B cell (primary cell): ENCODE results near the gene JSRP1. TPM values are rescaled to one million over a fixed set of nuclear protein-coding genes. Genes with fewer than 3 reads are reported as not detected.
A peak's percentile ranks its signal among the peaks of the same experiment; 100 is the strongest.

Source experiments
- ATAC-seq: fragments of 200-7000 bp; cut with Tn5 transposase; one replicate; pipeline ENCODE4 v1.10.0; 2021; ENCODE audit warnings: low read depth, mild to moderate bottlenecking, moderate number of reproducible peaks, moderate library complexity
- CTCF ChIA-PET: fragments of 350-600 bp; sonication (Branson Sonifier 250); formaldehyde crosslinking; loops from one replicate; lab custom pipeline; 2021; ENCODE audit warnings: antibody characterized with exemption, inconsistent platforms; lab: Charles Lee
- POLR2A ChIA-PET: fragments of 350-600 bp; sonication (Branson Sonifier 250); formaldehyde crosslinking; loops from one replicate; lab custom pipeline; 2021; ENCODE audit warnings: antibody characterized with exemption; lab: Charles Lee
- DNase-seq: peaks from one replicate; pipeline ENCODE4 v3.0.0; 2013
- H2AFZ ChIP-seq: 2 replicates; pipeline ENCODE4 v1.6.1; 2012; ENCODE audit warnings: mild to moderate bottlenecking, low read depth, low read length; ENCODE audit not compliant: insufficient read depth, poor library complexity, severe bottlenecking
- H3K27ac ChIP-seq, 2 donors: 1 replicate in 1 of 2; 2 replicates in 1 of 2; pipeline ENCODE4 v1.5.1; 2012 to 2013; ENCODE audit warnings: low read length in 2 of 2, mild to moderate bottlenecking in 2 of 2, moderate library complexity in 1 of 2
- H3K27me3 ChIP-seq, 4 experiments: fragments of 200-600 bp in 1 of 4; sonication (generic) in 1 of 4; replicated peaks in 1 of 4; 1 replicate in 2 of 4; 2 replicates in 2 of 4; pipeline versions ENCODE4 v1.6.1 to v1.7.0; 2013 to 2016; ENCODE audit warnings: low read length in 3 of 4, mild to moderate bottlenecking in 2 of 4, mixed read lengths in 1 of 4, moderate library complexity in 1 of 4; ENCODE audit not compliant: insufficient read depth in 4 of 4, control insufficient read depth in 3 of 4; ENCODE audit errors: control extremely low read depth in 1 of 4
- H3K36me3 ChIP-seq, 2 experiments: replicated peaks in 1 of 2; 1 replicate in 1 of 2; 2 replicates in 1 of 2; pipeline versions ENCODE4 v1.6.1 to v1.7.1; 2013; ENCODE audit warnings: low read length in 1 of 2; ENCODE audit not compliant: insufficient read depth in 2 of 2, control insufficient read depth in 1 of 2; ENCODE audit errors: control extremely low read depth in 1 of 2, extremely low read depth in 1 of 2
- H3K4me1 ChIP-seq, 2 donors: fragments of 200-600 bp in 1 of 2; sonication (generic) in 1 of 2; 1 replicate in 1 of 2; 2 replicates in 1 of 2; pipeline versions ENCODE4 v1.5.1 to v1.6.1; 2013 to 2017; ENCODE audit warnings: low read length in 2 of 2; ENCODE audit not compliant: control insufficient read depth in 2 of 2, insufficient read depth in 2 of 2
- H3K4me2 ChIP-seq: replicated peaks from 2 replicates; pipeline ENCODE3; 2012; ENCODE audit warnings: mild to moderate bottlenecking, low read depth, low read length; ENCODE audit not compliant: poor library complexity, severe bottlenecking
- H3K4me3 ChIP-seq, 5 experiments: fragments of 200-600 bp in 1 of 5; sonication (generic) in 1 of 5; 1 replicate in 3 of 5; 2 replicates in 2 of 5; pipeline versions ENCODE4 v1.5.1 to v1.7.0; 2011 to 2016; ENCODE audit warnings: low read length in 4 of 5, mild to moderate bottlenecking in 4 of 5, low read depth in 2 of 5, control low read depth in 1 of 5, moderate library complexity in 1 of 5; ENCODE audit not compliant: insufficient read depth in 1 of 5; ENCODE audit errors: control extremely low read depth in 1 of 5, extremely low read depth in 1 of 5
- H3K79me2 ChIP-seq: fragments of 200-600 bp; sonication (generic); one replicate; pipeline ENCODE4 v1.6.0; 2016; ENCODE audit warnings: low read length; ENCODE audit not compliant: control insufficient read depth, insufficient read depth
- H3K9ac ChIP-seq: fragments of 200-600 bp; sonication (generic); 2 replicates; pipeline ENCODE4 v1.6.1; 2017; ENCODE audit warnings: mild to moderate bottlenecking, low read length, moderate library complexity
- H3K9me3 ChIP-seq, 3 donors: one replicate each; pipeline versions ENCODE4 v1.6.1 to v1.7.1; 2013; ENCODE audit warnings: low read length in 2 of 3; ENCODE audit not compliant: control insufficient read depth in 2 of 3, insufficient read depth in 1 of 3; ENCODE audit errors: control extremely low read depth in 1 of 3
- H4K20me1 ChIP-seq: 2 replicates; pipeline ENCODE4 v1.6.0; 2012; ENCODE audit warnings: mild to moderate bottlenecking, low read length; ENCODE audit not compliant: insufficient read depth, control insufficient read depth, poor library complexity, severe bottlenecking
- H3K27ac Mint-ChIP-seq: one replicate; pipeline ENCODE4 v1.8.0; 2021; ENCODE audit warnings: mixed read lengths
- H3K27me3 Mint-ChIP-seq: one replicate; pipeline ENCODE4 v1.8.0; 2021; ENCODE audit warnings: mixed read lengths
- H3K4me1 Mint-ChIP-seq: one replicate; pipeline ENCODE4 v1.8.0; 2021; ENCODE audit warnings: mixed read lengths
- H3K4me3 Mint-ChIP-seq: one replicate; pipeline ENCODE4 v1.8.0; 2021; ENCODE audit warnings: mixed read lengths
- H3K9me3 Mint-ChIP-seq: one replicate; pipeline ENCODE4 v1.8.0; 2022; ENCODE audit warnings: mixed read lengths; ENCODE audit not compliant: insufficient read depth
- CTCF ChIP-seq: fragments of 200-600 bp; IDR thresholded peaks from one replicate; pipeline ENCODE4 v1.8.0; 2022; ENCODE audit warnings: antibody characterized with exemption, mild to moderate bottlenecking
- EZH2 ChIP-seq: IDR thresholded peaks from 2 replicates; pipeline ENCODE4 v1.6.1; 2012; ENCODE audit warnings: borderline replicate concordance, low read depth, mild to moderate bottlenecking, moderate library complexity, low read length; ENCODE audit not compliant: insufficient read depth, poor library complexity, severe bottlenecking
- WGBS: methylation state at CpG from one replicate; pipeline ENCODE4 v1.1.5; 2013; ENCODE audit warnings: missing lambda C conversion rate; ENCODE audit not compliant: insufficient coverage; 5-methylcytosine and 5-hydroxymethylcytosine counted together
- intact Hi-C: fragments of 100-400 bp; cut with micrococcal nuclease; formaldehyde crosslinking; loops from one replicate; pipeline ENCODE4 v1.10.0; 2022
- polyA plus RNA-seq: library from polyadenylated mRNA; depleted of rRNA; stranded (reverse); fragments of >200 nt; gene quantifications from 2 replicates; pipeline ENCODE4 v1.2.3, GENCODE V29; 2012
- total RNA-seq, 2 donors: library from RNA; stranded (reverse); fragments of 120-200 nt in 1 of 2; gene quantifications; 1 replicate in 1 of 2; 2 replicates in 1 of 2; pipeline versions ENCODE4 v1.2.3 to v1.2.4, GENCODE V29; 2013 to 2022

The JSRP1 gene
- total and polyA plus RNA-seq, 2 donors (not counting 1 experiment from before 2014, with no cell fraction given) = 2.1 to 3.0 TPM

GRCh38 chr19:2217591-2217990 lies 38.6 kb downstream of the JSRP1 start:
- Histone ChIP-seq H4K20me1 (peaks cover 26% of the 10 kb centered on the region), H3K9ac (no peak overlapping the region), H3K9me3 (no peaks in the 10 kb centered on the region), H3K4me1 (no peaks in the 10 kb centered on the region), H3K4me3 (no peak overlapping the region), H3K27ac (no peak overlapping the region), H3K36me3 (peaks cover 0 to 71% of the 10 kb centered on the region in 2 experiments), H3K79me2 (peaks cover 24% of the 10 kb centered on the region), H3K4me2 (no peak overlapping the region), H3K27me3 (no peaks in the 10 kb centered on the region), H2AFZ (no peak overlapping the region)
- Mint-ChIP-seq H3K27ac (no peak overlapping the region), H3K4me3 (no peak overlapping the region), H3K27me3 (no peaks in the 10 kb centered on the region), H3K4me1 (peaks cover 6% of the 10 kb centered on the region), H3K9me3 (no peaks in the 10 kb centered on the region)
- TF ChIP-seq CTCF (no peak), EZH2 (no peak)
- intact Hi-C loops = no loop called here
- DNase-seq = no peak
- CTCF ChIA-PET = interaction anchor here (2.4 kb wide), 1 partner anchor 59 kb away, joined by 7 read pairs; no protein-coding TSS in a partner anchor
- ATAC-seq = no peak
- 99% methylated on average over 22 of the region's 22 CpGs for WGBS
- POLR2A ChIA-PET = no interaction called here

- Histone ChIP-seq H3K9ac (no peak overlapping the region), H3K9me3 (no peaks in the 10 kb centered on the region), H3K4me1 (no peaks in the 10 kb centered on the region), H4K20me1 (peaks cover 26% of the 10 kb centered on the region), H3K79me2 (peaks cover 24% of the 10 kb centered on the region), H3K36me3 (peaks cover 0 to 76% of the 10 kb centered on the region in 2 experiments), H3K27ac (no peak overlapping the region), H3K4me3 (no peak overlapping the region), H3K4me2 (no peak overlapping the region), H3K27me3 (no peaks in the 10 kb centered on the region), H2AFZ (no peak overlapping the region)
- ChIA-PET CTCF (interaction anchor here (0.9 to 2.4 kb wide), 3 partner anchors 9 to 61 kb away, joined by 3 to 7 read pairs (median 5); no protein-coding TSS in a partner anchor), POLR2A (interaction anchor here (0.6 kb wide), 2 partner anchors 213 to 246 kb away, joined by 3 to 5 read pairs; no protein-coding TSS in a partner anchor)
- Mint-ChIP-seq H3K4me3 (no peak overlapping the region), H3K4me1 (peaks cover 5% of the 10 kb centered on the region), H3K9me3 (no peaks in the 10 kb centered on the region), H3K27me3 (no peaks in the 10 kb centered on the region), H3K27ac (peak overlapping the region; percentile 15)
- WGBS = 97% methylated on average over 43 of the region's 43 CpGs
- no peak for DNase-seq
- intact Hi-C loops = no loop called here
- no peak for ATAC-seq
- TF ChIP-seq EZH2 (no peak), CTCF (no peak)
Observed at GRCh38 chr19:2216361-2217225, 39.6 kb downstream of the JSRP1 start.
